ENCODE results near the gene ATG2A. TPM values are rescaled to one million over a fixed set of nuclear protein-coding genes. Genes with fewer than 3 reads are reported as not detected.

ATG2A gene
- total RNA-seq, 1 donor from 2014 or later, result 5.5 TPM

DNA sequence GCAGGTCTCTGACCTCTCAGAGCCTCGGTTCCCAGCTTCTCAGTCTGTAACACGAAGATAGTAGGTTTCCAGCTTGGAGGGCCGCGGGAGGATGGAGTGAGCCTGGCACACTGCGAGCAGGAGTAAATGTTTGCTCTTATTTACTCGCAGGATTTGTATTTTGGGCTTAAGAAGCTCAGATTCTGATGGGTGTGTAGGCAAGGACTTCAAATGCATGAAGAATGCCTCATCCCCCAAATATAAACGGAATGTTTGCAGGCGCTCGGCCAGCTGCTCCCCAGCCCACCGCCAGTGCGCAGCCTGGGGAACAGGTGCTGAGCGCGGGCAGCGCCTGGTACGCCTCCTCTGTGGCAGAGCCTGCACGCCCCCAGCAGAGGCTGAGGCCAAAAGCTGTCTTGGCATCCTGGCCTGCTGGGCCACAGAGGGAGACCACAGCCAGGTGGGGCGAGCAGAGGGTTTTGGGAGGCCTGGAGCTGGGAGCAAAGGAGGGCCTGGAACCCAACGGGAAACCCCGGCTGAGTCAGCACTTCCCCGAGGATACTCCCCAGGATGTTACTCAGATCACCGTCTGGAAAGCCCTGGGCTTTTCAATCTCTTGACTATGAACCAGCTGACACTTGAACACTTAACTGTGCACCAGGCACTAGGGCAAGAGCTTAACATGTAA is 48.0 kb downstream of the ATG2A start:
- no peak for DNase-seq

GRCh38 chr11:64867748-64868462 is 49.1 kb downstream of the ATG2A start:
- no peak for DNase-seq

DNA sequence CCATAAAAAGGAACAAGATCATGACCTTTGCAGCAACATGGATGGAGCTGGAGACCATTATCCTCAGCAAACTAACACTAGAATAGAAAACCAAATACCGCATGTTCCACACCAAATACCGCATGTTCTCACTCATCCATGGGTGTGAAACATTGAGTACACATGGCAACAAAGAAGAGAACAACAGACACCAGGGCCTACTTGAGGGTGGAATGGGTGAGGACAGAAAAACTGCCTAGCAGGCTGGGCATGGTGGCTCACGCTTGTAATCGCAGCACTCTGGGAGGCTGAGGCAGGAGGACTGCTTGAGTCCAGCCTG is 50.9 kb downstream of the ATG2A start:
- DNase-seq, result no peak

- no peak for DNase-seq
Observed at GRCh38 chr11:64865286-64866172, 51.5 kb downstream of the ATG2A start.

DNA sequence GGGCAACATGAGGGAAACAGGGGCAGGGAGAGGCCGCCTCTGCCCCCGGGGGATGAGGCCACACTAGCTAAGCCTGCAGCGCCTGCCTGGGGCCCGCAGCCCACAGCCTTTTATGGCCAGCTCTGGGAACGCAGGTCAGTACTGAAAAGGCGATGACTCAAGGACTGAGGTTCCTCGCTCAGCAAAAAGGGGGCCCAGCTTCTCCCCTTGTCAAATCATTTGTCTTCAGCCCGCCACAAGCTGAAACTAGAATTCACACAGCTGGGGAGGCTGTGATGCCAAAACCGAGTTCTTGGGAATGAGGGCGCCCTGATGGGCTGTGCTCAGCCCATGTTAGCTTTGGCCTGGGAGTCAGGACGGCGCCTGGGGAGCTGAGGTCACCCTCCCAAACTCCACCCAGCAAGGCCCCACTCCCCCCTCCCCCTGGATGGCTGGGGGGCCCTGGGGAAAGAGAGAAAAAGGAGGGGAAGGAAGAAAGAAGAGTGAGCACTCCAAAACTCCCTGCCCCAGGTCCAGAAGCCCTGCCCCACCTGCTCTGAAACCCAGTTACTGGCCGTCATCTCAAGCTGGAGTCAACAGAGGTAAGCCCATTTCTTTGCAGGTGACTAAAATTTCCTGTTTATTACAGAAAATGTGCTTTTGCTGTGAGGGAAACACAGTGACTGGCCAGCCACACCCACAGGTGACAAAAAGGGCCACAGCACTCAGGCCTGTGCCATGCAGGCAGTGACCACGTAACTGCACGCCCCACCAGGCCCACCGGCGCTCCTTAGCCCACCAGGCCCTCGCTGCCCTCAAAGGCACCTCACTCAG is 52.3 kb downstream of the ATG2A start:
- DNase-seq, result no peak

GRCh38 chr11:64864135-64864472 is 52.9 kb downstream of the ATG2A start:
- DNase-seq, result no peak

DNA sequence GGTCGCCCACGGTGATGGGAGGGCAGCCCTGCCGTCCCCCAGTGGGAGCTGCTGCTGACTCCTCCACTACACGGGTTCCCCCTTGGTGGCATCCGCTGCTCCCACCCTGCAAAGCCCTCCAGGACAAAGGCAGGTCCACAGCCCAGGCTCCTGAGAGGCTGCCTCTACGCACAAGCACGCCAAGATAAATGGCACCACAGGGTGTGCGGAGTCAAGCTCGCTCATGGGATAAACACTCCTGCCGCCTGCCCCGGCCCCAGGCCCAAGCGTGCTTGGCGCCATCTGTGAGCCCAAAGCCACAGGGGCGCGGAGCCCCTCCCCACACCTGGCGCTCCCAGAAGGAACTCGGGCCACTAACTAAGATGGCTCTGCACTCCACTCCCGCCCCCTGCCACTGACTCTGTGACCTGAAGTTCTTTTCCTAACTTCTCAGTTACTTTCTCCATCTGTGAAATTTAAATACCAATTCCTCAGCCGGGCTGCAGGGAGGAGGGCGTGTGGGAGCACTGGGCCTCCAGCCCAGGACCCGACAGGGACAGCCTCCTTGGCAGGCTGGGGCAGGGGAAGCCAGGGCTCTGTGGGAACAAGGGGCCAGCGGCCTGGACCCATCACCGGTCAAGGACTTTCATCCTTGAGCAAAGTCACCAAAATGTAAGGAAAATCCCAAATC is 53.5 kb downstream of the ATG2A start:
- no peak for DNase-seq

DNA sequence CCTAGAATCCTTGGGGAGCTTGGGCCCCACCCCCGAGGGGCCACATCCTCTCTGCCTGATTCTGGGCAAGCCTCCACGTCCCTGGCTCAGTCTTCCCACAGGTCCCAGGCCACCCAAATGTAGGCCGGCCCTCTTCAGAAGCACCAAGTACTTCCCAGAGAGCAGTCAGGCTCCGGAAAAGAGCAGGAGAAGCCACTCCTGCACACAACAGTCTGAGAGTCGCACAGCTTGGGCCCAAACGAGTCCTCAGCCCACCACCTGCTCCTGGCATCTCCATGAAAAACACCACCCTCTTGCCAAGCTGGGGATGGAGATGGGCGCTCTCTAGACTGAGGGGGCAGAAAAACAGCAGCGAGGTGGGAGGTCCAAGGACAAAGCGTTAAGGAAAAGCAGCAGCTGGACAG is 54.0 kb downstream of the ATG2A start:
- no peak for DNase-seq

DNA sequence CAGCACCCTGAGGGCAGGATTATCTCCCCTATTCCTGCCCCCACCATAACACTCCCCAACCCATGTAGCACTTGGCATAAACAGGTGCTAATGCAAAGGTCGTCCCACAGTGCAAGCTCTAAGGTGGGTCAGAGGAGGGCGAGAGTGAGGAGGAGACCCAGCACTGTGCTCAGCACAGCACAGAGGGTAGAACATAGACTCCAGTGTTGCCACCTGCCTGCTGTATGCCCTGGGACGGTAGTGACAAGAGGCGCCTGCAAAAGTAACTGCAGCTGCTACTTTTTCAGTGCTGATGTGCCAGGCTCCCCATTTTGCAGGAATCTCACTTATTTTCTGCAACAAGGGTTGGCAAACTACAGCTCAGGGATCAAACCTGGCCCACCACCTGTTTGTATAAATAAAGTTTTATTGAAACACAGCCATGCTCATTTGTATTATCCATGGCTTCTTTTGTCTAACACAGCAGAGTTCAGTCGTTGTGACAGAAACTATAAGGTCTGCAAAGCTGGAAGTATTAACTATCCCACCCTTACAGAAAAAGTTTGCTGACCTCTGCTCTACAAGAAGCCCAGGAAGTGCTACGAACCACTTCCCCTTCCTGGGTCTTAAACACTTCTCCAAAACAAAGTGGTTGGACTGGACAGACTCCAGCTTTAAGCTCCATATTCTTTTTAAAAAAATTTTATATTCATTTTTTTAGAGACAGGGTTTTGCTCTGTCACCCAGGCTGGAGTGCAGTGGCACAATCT is 55.6 kb downstream of the ATG2A start:
- no peak for DNase-seq

- no peak for DNase-seq
Observed at GRCh38 chr11:64859542-64860414, 57.2 kb downstream of the ATG2A start.

- no peak for DNase-seq
Observed at GRCh38 chr11:64858467-64859263, 58.3 kb downstream of the ATG2A start.

DNA sequence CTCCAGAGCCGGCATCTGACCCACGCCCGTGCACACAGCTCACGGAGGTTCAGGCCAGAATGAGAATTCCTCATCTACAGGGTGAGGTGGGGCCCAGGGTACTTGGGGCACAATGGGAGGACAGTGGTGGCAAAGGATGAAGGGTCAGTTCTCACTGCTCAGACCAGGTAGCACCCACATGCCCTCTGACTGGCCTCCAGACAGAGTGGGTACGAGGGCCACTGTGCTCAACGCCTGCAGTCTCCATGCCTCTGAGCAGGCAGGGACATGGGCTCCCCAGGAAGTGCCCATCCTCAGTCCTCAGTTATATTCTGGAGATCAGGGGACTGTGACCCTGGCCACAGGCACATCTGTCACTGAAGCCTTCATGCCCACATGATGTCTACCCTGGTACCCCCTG is 59.5 kb downstream of the ATG2A start:
- DNase-seq, result no peak

GRCh38 chr11:64856382-64857227 is 60.4 kb downstream of the ATG2A start:
- no peak for DNase-seq

DNA sequence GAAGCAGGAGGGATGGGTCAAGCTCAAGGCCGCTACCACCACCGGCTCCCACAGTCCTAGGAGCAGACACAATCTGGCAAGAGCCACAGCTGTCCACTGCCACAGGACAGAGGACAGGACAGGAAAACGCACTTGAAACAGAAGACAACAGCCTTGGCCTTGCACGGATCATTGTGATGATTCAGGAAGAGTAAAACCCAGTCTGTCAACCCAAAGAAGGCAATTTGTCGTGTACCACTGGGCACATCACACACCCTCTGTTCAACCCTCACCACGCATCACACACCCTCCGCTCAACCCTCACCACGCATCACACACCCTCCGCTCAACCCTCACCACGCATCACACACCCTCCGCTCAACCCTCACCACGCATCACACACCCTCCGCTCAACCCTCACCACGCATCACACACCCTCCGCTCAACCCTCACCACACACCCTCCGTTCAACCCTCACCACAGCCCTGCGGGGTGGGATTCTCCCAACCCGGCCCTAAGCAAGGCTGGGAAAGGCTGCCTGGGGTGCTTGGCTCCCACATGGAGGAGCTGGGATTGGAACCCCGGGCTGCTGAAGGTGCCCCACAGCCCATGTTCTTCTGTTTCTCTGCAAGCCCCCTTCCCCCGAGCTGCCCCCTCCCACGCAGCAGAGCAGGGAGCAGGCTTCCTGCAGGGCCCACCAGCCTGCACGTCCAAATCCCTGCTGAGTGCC is 61.3 kb downstream of the ATG2A start:
- DNase-seq, result no peak

GRCh38 chr11:64854534-64855502 is 62.2 kb downstream of the ATG2A start:
- DNase-seq, result no peak

GRCh38 chr11:64854157-64854533 is 62.9 kb downstream of the ATG2A start:
- DNase-seq, result no peak
